SH-SY5Y (cell line): ENCODE results near the gene NEUROG3.

Source experiments
- GATA2 ChIP-seq: IDR thresholded peaks from 2 replicates; pipeline ENCODE4 v1.6.1; 2011; ENCODE audit warnings: mild to moderate bottlenecking, low read depth, low read length
- GATA3 ChIP-seq: IDR thresholded peaks from 2 replicates; pipeline ENCODE4 v1.6.1; 2011; ENCODE audit warnings: low read depth, mild to moderate bottlenecking, low read length, moderate library complexity

- TF ChIP-seq GATA3 (no peak), GATA2 (no peak)
Observed at GRCh38 chr10:69600761-69601330, 27.6 kb upstream of the NEUROG3 start.
